Left ventricle myocardium inferior (tissue), 1 donor: ENCODE data around the gene SH2D6. TPM values are rescaled to one million over a fixed set of nuclear protein-coding genes. Genes with fewer than 3 reads are reported as not detected.
"Not testable (repeated sequence)": the region's sequence is repeated elsewhere in the genome, so short reads cannot be mapped to it uniquely, and the experiment has no call there.

Experiments
- DNase-seq: peaks from one replicate; pipeline ENCODE4 v3.0.0-alpha.2; 2020
- H3K27ac ChIP-seq: fragments of 200-600 bp; replicated peaks from 2 replicates; pipeline ENCODE4 v1.8.0; 2021
- H3K27me3 ChIP-seq: fragments of 200-600 bp; 2 replicates; pipeline ENCODE4 v1.8.0; 2021; ENCODE audit warnings: low read depth
- H3K36me3 ChIP-seq: fragments of 200-600 bp; 2 replicates; pipeline ENCODE4 v1.8.0; 2021
- H3K4me1 ChIP-seq: fragments of 200-600 bp; 2 replicates; pipeline ENCODE4 v1.8.0; 2021
- H3K4me3 ChIP-seq: fragments of 200-600 bp; 2 replicates; pipeline ENCODE4 v1.8.0; 2021; ENCODE audit warnings: mild to moderate bottlenecking, moderate library complexity
- H3K9me3 ChIP-seq: fragments of 200-600 bp; replicated peaks from 2 replicates; pipeline ENCODE4 v1.8.0; 2021
- intact Hi-C: fragments of 100-400 bp; cut with micrococcal nuclease; formaldehyde crosslinking; loops from one replicate; pipeline ENCODE4 v1.11.0; 2022
- total RNA-seq: library from RNA; stranded (reverse); fragmentation: NEBNext Ultra II Directional; extraction: Animal tissue kit (Norgen Biotek cat#: 25700); gene quantifications from one replicate; pipeline ENCODE4 v1.2.1, GENCODE V29; 2021
- TF ChIP-seq, protein P1 (sequence below): fragments of 200-600 bp; IDR thresholded peaks from 2 replicates; pipeline ENCODE4 v1.8.0; 2021; ENCODE audit warnings: antibody characterized with exemption, mild to moderate bottlenecking, borderline replicate concordance
- donor health status: DM: no; HTN: yes; CAD: no; lungs with severe emphysema.

Gene SH2D6
- total RNA-seq, 1 donor from 2014 or later = not detected

- no peak for DNase-seq
- H3K36me3 ChIP-seq = no peaks in the 10 kb centered on the region
- H3K9me3 ChIP-seq = no peaks in the 10 kb centered on the region
- TF ChIP-seq, protein P1, sequence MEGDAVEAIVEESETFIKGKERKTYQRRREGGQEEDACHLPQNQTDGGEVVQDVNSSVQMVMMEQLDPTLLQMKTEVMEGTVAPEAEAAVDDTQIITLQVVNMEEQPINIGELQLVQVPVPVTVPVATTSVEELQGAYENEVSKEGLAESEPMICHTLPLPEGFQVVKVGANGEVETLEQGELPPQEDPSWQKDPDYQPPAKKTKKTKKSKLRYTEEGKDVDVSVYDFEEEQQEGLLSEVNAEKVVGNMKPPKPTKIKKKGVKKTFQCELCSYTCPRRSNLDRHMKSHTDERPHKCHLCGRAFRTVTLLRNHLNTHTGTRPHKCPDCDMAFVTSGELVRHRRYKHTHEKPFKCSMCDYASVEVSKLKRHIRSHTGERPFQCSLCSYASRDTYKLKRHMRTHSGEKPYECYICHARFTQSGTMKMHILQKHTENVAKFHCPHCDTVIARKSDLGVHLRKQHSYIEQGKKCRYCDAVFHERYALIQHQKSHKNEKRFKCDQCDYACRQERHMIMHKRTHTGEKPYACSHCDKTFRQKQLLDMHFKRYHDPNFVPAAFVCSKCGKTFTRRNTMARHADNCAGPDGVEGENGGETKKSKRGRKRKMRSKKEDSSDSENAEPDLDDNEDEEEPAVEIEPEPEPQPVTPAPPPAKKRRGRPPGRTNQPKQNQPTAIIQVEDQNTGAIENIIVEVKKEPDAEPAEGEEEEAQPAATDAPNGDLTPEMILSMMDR = no peak
- H3K4me1 ChIP-seq = peaks cover 29% of the 10 kb centered on the region
- intact Hi-C loops = no loop called here
- no peak overlapping the region for H3K4me3 ChIP-seq
- no peak overlapping the region for H3K27ac ChIP-seq
- no peaks in the 10 kb centered on the region for H3K27me3 ChIP-seq
Measured at GRCh38 chr2:85472261-85472660, 53.7 kb downstream of the SH2D6 start.

GRCh38 chr2:85475799-85476490 is 57.4 kb downstream of the SH2D6 start:
- Histone ChIP-seq H3K4me1 (peaks cover 17% of the 10 kb centered on the region), H3K27ac (peak overlapping the region; percentile 43), H3K9me3 (no peaks in the 10 kb centered on the region), H3K27me3 (no peaks in the 10 kb centered on the region), H3K4me3 (no peak overlapping the region), H3K36me3 (no peaks in the 10 kb centered on the region)
- TF ChIP-seq, protein P1 = no peak
- intact Hi-C loops = loop anchor here (2.0 kb wide), 1 partner anchor 29 kb away; no protein-coding TSS in a partner anchor
- no peak for DNase-seq

GRCh38 chr2:85476624-85477023 is 58.1 kb downstream of the SH2D6 start:
- Histone ChIP-seq H3K27ac (peak overlapping the region; percentile 43), H3K27me3 (no peaks in the 10 kb centered on the region), H3K4me1 (peaks cover 10% of the 10 kb centered on the region), H3K4me3 (no peak overlapping the region), H3K36me3 (no peaks in the 10 kb centered on the region), H3K9me3 (no peaks in the 10 kb centered on the region)
- intact Hi-C loops = no loop called here
- TF ChIP-seq, protein P1 = no peak
- no peak for DNase-seq

DNA sequence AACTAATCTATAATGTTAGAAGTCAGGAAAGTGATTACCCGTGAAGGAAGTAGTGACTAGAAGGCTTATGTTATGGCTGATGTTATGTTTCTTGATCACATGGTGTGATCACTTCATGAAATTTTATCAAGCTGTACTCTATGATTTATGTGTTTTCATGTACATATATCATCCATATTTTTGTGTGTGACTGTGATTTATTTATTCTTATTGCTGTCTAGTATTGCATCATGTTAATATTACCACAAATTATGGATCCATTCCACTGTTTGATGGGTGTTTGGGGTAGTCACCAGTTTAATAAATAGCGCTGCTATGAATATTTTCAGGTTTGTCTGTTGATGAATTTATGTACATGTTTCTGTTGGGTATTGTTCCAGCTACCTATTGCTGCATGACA is 59.4 kb downstream of the SH2D6 start:
- TF ChIP-seq, protein P1 = no peak
- Histone ChIP-seq H3K27me3 (no peaks in the 10 kb centered on the region), H3K4me1 (peaks cover 10% of the 10 kb centered on the region), H3K9me3 (no peaks in the 10 kb centered on the region), H3K27ac (no peak overlapping the region), H3K4me3 (no peak overlapping the region), H3K36me3 (no peaks in the 10 kb centered on the region)
- no peak for DNase-seq
- intact Hi-C loops = no loop called here

DNA sequence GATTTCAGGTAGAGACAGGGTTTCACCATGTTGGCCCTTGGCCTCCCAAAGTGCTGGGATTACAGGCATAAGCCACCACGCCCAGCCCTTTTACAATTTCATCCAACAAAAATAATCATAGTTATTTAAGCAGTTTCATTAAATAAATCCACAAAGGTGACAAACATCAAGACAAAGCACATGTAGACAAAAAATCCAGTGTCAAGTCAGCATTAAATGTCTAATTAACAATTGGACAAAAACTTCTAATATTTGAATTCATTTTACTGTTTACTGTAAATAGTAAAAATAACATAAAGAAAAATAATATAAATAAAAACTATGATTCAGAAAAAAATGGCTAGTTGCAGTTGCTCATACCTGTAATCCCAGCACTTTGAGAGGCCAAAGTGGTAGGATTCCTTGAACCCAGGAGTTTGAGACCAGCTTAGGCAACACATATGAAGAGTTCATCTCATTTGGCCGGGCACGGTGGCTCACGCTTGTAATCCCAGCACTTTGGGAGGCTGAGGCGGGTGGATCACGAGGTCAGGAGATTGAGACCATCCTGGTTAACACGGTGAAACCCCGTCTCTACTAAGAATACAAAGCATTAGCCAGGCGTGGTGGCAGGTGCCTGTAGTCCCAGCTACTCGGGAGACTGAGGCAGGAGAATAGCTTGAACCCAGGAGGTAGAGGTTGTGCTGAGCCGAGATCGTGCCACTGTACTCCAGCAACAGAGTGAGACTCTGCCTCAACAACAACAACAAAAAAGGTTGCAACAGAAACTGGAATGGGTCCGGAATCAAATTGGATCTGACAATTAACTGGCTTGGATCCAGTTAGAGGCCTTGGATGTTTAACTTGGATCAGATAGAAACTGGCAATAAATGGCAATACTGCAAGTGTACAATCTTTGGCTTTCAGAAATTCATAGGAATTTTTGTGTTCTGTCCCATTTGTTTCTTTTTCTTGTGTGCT is 63.6 kb downstream of the SH2D6 start:
- DNase-seq = no peak
- Histone ChIP-seq H3K36me3 (no peaks in the 10 kb centered on the region), H3K4me3 (no peak overlapping the region), H3K27me3 (no peaks in the 10 kb centered on the region), H3K4me1 (no peaks in the 10 kb centered on the region), H3K9me3 (no peaks in the 10 kb centered on the region), H3K27ac (no peak overlapping the region)
- intact Hi-C loops = no loop called here
- TF ChIP-seq, protein P1 = no peak

GRCh38 chr2:85484615-85485014 is 66.1 kb downstream of the SH2D6 start:
- H3K36me3 ChIP-seq, H3K4me3 ChIP-seq, H3K27me3 ChIP-seq, H3K4me1 ChIP-seq, H3K27ac ChIP-seq, H3K9me3 ChIP-seq, intact Hi-C loops, DNase-seq: not testable (repeated sequence)
